ENCODE results near the gene PIEZO2.
A peak's percentile ranks its signal among the peaks of the same experiment; 100 is the strongest.

PIEZO2 gene

GRCh38 chr18:10718809-10719208 is 430.6 kb downstream of the PIEZO2 start:
- Histone ChIP-seq H3K27ac (ENCODE audit: low read depth, low read length, severe bottlenecking) (no peak overlapping the region), H3K9me3 (ENCODE audit: control insufficient read depth, low read length) (no peaks in the 10 kb centered on the region), H3K4me3 (ENCODE audit: extremely low read depth, insufficient read depth, low read length, poor library complexity, severe bottlenecking) (no peak overlapping the region), H3K36me3 (ENCODE audit: control insufficient read depth, insufficient read depth, low read length) (no peaks in the 10 kb centered on the region), H3K4me1 (ENCODE audit: control insufficient read depth, insufficient read depth, low read length, poor library complexity, severe bottlenecking) (no peaks in the 10 kb centered on the region)
- no CpG with 5 or more reads among the region's 3 CpGs for WGBS, 2 experiments (ENCODE audit: insufficient coverage in 2 of 2)

- Histone ChIP-seq H3K36me3 (ENCODE audit: control insufficient read depth, insufficient read depth, low read length) (no peaks in the 10 kb centered on the region), H3K4me1 (ENCODE audit: control insufficient read depth, insufficient read depth, low read length, poor library complexity, severe bottlenecking) (no peaks in the 10 kb centered on the region), H3K4me3 (ENCODE audit: extremely low read depth, insufficient read depth, low read length, poor library complexity, severe bottlenecking) (no peak overlapping the region), H3K9me3 (ENCODE audit: control insufficient read depth, low read length) (no peaks in the 10 kb centered on the region), H3K27ac (ENCODE audit: low read depth, low read length, severe bottlenecking) (no peak overlapping the region)
- WGBS, 2 experiments (ENCODE audit: insufficient coverage in 2 of 2) = 83 to 92% methylated on average over 9 of the region's 9 CpGs
These were observed 433.6 kb downstream of the PIEZO2 start for GRCh38 chr18:10715791-10716190.

GRCh38 chr18:10713409-10713808 is 436.0 kb downstream of the PIEZO2 start:
- Histone ChIP-seq H3K4me1 (ENCODE audit: control insufficient read depth, insufficient read depth, low read length, poor library complexity, severe bottlenecking) (no peaks in the 10 kb centered on the region), H3K9me3 (ENCODE audit: control insufficient read depth, low read length) (no peaks in the 10 kb centered on the region), H3K36me3 (ENCODE audit: control insufficient read depth, insufficient read depth, low read length) (no peaks in the 10 kb centered on the region), H3K4me3 (ENCODE audit: extremely low read depth, insufficient read depth, low read length, poor library complexity, severe bottlenecking) (no peak overlapping the region), H3K27ac (ENCODE audit: low read depth, low read length, severe bottlenecking) (peak overlapping the region; percentile 17)
- WGBS, 2 experiments (ENCODE audit: insufficient coverage in 2 of 2) = 60 to 92% methylated on average over 1 to 2 of the region's 2 CpGs

- Histone ChIP-seq H3K4me1 (ENCODE audit: control insufficient read depth, insufficient read depth, low read length, poor library complexity, severe bottlenecking) (no peaks in the 10 kb centered on the region), H3K36me3 (ENCODE audit: control insufficient read depth, insufficient read depth, low read length) (no peaks in the 10 kb centered on the region)
- 73 to 78% methylated on average over 4 to 5 of the region's 6 CpGs for WGBS, 2 experiments (ENCODE audit: insufficient coverage in 2 of 2)
These were observed 442.1 kb downstream of the PIEZO2 start for GRCh38 chr18:10707294-10707693.

GRCh38 chr18:10705786-10706185 is 443.6 kb downstream of the PIEZO2 start:
- 71 to 82% methylated on average over 2 to 3 of the region's 3 CpGs for WGBS, 2 experiments (ENCODE audit: insufficient coverage in 2 of 2)
- Histone ChIP-seq H3K4me1 (ENCODE audit: control insufficient read depth, insufficient read depth, low read length, poor library complexity, severe bottlenecking) (no peaks in the 10 kb centered on the region), H3K4me3 (ENCODE audit: extremely low read depth, insufficient read depth, low read length, poor library complexity, severe bottlenecking) (no peak overlapping the region), H3K9me3 (ENCODE audit: control insufficient read depth, low read length) (no peaks in the 10 kb centered on the region), H3K36me3 (ENCODE audit: control insufficient read depth, insufficient read depth, low read length) (no peaks in the 10 kb centered on the region), H3K27ac (ENCODE audit: low read depth, low read length, severe bottlenecking) (no peak overlapping the region)

More at GRCh38 chr18:10707294-10707693, 442.1 kb downstream of the PIEZO2 start:
- Histone ChIP-seq H3K27ac (ENCODE audit: low read depth, low read length, severe bottlenecking) (no peak overlapping the region), H3K4me3 (ENCODE audit: extremely low read depth, insufficient read depth, low read length, poor library complexity, severe bottlenecking) (no peak overlapping the region), H3K9me3 (ENCODE audit: control insufficient read depth, low read length) (no peaks in the 10 kb centered on the region)

- no peak overlapping the region for H3K27ac ChIP-seq (ENCODE audit: low read depth, low read length, severe bottlenecking)
- whole genome bisulfite sequencing, 2 experiments (ENCODE audit: insufficient coverage in 2 of 2) = 95 to 97% methylated on average over 16 of the region's 17 CpGs
- H3K4me3 ChIP-seq (ENCODE audit: extremely low read depth, insufficient read depth, low read length, poor library complexity, severe bottlenecking) = no peak overlapping the region
- no peaks in the 10 kb centered on the region for H3K36me3 ChIP-seq (ENCODE audit: control insufficient read depth, insufficient read depth, low read length)
- H3K4me1 ChIP-seq (ENCODE audit: control insufficient read depth, insufficient read depth, low read length, poor library complexity, severe bottlenecking) = no peaks in the 10 kb centered on the region
- H3K9me3 ChIP-seq (ENCODE audit: control insufficient read depth, low read length) = no peaks in the 10 kb centered on the region
These were observed 444.1 kb downstream of the PIEZO2 start for GRCh38 chr18:10705291-10705690.

GRCh38 chr18:10702206-10702605 is 447.2 kb downstream of the PIEZO2 start:
- H3K36me3 ChIP-seq (ENCODE audit: control insufficient read depth, insufficient read depth, low read length) = no peaks in the 10 kb centered on the region
- no CpG with 5 or more reads among the region's 8 CpGs for WGBS, 2 experiments (ENCODE audit: insufficient coverage in 2 of 2)
- H3K9me3 ChIP-seq (ENCODE audit: control insufficient read depth, low read length) = no peaks in the 10 kb centered on the region
- no peaks in the 10 kb centered on the region for H3K4me1 ChIP-seq (ENCODE audit: control insufficient read depth, insufficient read depth, low read length, poor library complexity, severe bottlenecking)
- H3K4me3 ChIP-seq (ENCODE audit: extremely low read depth, insufficient read depth, low read length, poor library complexity, severe bottlenecking) = no peak overlapping the region
- H3K27ac ChIP-seq (ENCODE audit: low read depth, low read length, severe bottlenecking) = no peak overlapping the region

- Histone ChIP-seq H3K4me1 (ENCODE audit: control insufficient read depth, insufficient read depth, low read length, poor library complexity, severe bottlenecking) (no peaks in the 10 kb centered on the region), H3K9me3 (ENCODE audit: control insufficient read depth, low read length) (no peaks in the 10 kb centered on the region)
- WGBS, 2 experiments (ENCODE audit: insufficient coverage in 2 of 2) = 85 to 90% methylated on average over 7 of the region's 7 CpGs
These were observed 459.0 kb downstream of the PIEZO2 start for GRCh38 chr18:10690366-10690765.

GRCh38 chr18:10690035-10690329 is 459.4 kb downstream of the PIEZO2 start:
- no peaks in the 10 kb centered on the region for H3K36me3 ChIP-seq (ENCODE audit: control insufficient read depth, insufficient read depth, low read length)
- no peaks in the 10 kb centered on the region for H3K4me1 ChIP-seq (ENCODE audit: control insufficient read depth, insufficient read depth, low read length, poor library complexity, severe bottlenecking)
- H3K9me3 ChIP-seq (ENCODE audit: control insufficient read depth, low read length) = no peaks in the 10 kb centered on the region
- no peak overlapping the region for H3K27ac ChIP-seq (ENCODE audit: low read depth, low read length, severe bottlenecking)
- 96 to 100% methylated on average over 3 of the region's 4 CpGs for WGBS, 2 experiments (ENCODE audit: insufficient coverage in 2 of 2)
- H3K4me3 ChIP-seq (ENCODE audit: extremely low read depth, insufficient read depth, low read length, poor library complexity, severe bottlenecking) = no peak overlapping the region

More at GRCh38 chr18:10690366-10690765, 459.0 kb downstream of the PIEZO2 start:
- H3K36me3 ChIP-seq (ENCODE audit: control insufficient read depth, insufficient read depth, low read length) = no peaks in the 10 kb centered on the region
- H3K27ac ChIP-seq (ENCODE audit: low read depth, low read length, severe bottlenecking) = no peak overlapping the region
- H3K4me3 ChIP-seq (ENCODE audit: extremely low read depth, insufficient read depth, low read length, poor library complexity, severe bottlenecking) = no peak overlapping the region

- Histone ChIP-seq H3K4me1 (ENCODE audit: control insufficient read depth, insufficient read depth, low read length, poor library complexity, severe bottlenecking) (no peaks in the 10 kb centered on the region), H3K4me3 (ENCODE audit: extremely low read depth, insufficient read depth, low read length, poor library complexity, severe bottlenecking) (no peak overlapping the region), H3K36me3 (ENCODE audit: control insufficient read depth, insufficient read depth, low read length) (no peaks in the 10 kb centered on the region), H3K9me3 (ENCODE audit: control insufficient read depth, low read length) (no peaks in the 10 kb centered on the region), H3K27ac (ENCODE audit: low read depth, low read length, severe bottlenecking) (no peak overlapping the region)
- 94 to 95% methylated on average over 6 of the region's 12 CpGs for WGBS, 2 experiments (ENCODE audit: insufficient coverage in 2 of 2)
These were observed 459.9 kb downstream of the PIEZO2 start for GRCh38 chr18:10689236-10690034.

GRCh38 chr18:10688766-10689165 is 460.6 kb downstream of the PIEZO2 start:
- H3K27ac ChIP-seq (ENCODE audit: low read depth, low read length, severe bottlenecking) = no peak overlapping the region
- H3K9me3 ChIP-seq (ENCODE audit: control insufficient read depth, low read length) = no peaks in the 10 kb centered on the region
- WGBS, 2 experiments (ENCODE audit: insufficient coverage in 2 of 2) = 94 to 100% methylated on average over 1 to 3 of the region's 4 CpGs
- no peaks in the 10 kb centered on the region for H3K36me3 ChIP-seq (ENCODE audit: control insufficient read depth, insufficient read depth, low read length)
- H3K4me1 ChIP-seq (ENCODE audit: control insufficient read depth, insufficient read depth, low read length, poor library complexity, severe bottlenecking) = no peaks in the 10 kb centered on the region
- no peak overlapping the region for H3K4me3 ChIP-seq (ENCODE audit: extremely low read depth, insufficient read depth, low read length, poor library complexity, severe bottlenecking)

All from mesodermal cell (in vitro differentiated cells).